ENCODE measurements around the gene ATG2A.

The ATG2A gene

GRCh38 chr11:64857485-64857884 lies 59.5 kb downstream of the ATG2A start:
- Histone ChIP-seq H3K9me3 (ENCODE audit: control insufficient read depth in 2 of 2, low read length in 2 of 2) (no peaks in the 10 kb centered on the region), H3K9ac (ENCODE audit: low read depth in 1 of 2, low read length in 2 of 2) (no peak overlapping the region), H3K27ac (ENCODE audit: low read depth in 2 of 2, low read length in 2 of 2) (peak overlapping the region in 1 of 2 donors; percentile 48), H3K36me3 (ENCODE audit: control insufficient read depth in 2 of 2, insufficient read depth in 2 of 2, low read length in 2 of 2) (peaks cover 38 to 39% of the 10 kb centered on the region in 2 donors), H3K4me3 (ENCODE audit: low read length in 2 of 2) (no peak overlapping the region), H3K27me3 (ENCODE audit: control insufficient read depth in 2 of 2, insufficient read depth in 2 of 2, low read length in 2 of 2) (no peaks in the 10 kb centered on the region), H3K4me1 (ENCODE audit: control insufficient read depth in 2 of 2, insufficient read depth in 2 of 2, low read length in 2 of 2) (peaks cover 56 to 66% of the 10 kb centered on the region in 2 donors)

- Histone ChIP-seq H3K36me3 (ENCODE audit: control insufficient read depth in 2 of 2, insufficient read depth in 2 of 2, low read length in 2 of 2) (peaks cover 38 to 40% of the 10 kb centered on the region in 2 donors), H3K4me1 (ENCODE audit: control insufficient read depth in 2 of 2, insufficient read depth in 2 of 2, low read length in 2 of 2) (peaks cover 63 to 64% of the 10 kb centered on the region in 2 donors), H3K4me3 (ENCODE audit: low read length in 2 of 2) (no peak overlapping the region)
These were observed 60.4 kb downstream of the ATG2A start for GRCh38 chr11:64856382-64857227.

GRCh38 chr11:64855596-64856304 lies 61.3 kb downstream of the ATG2A start:
- H3K9ac ChIP-seq (ENCODE audit: low read depth in 1 of 2, low read length in 2 of 2) = peak overlapping the region in 1 of 2 donors; percentile 28
- H3K9me3 ChIP-seq (ENCODE audit: control insufficient read depth in 2 of 2, low read length in 2 of 2) = no peaks in the 10 kb centered on the region
- no peaks in the 10 kb centered on the region for H3K27me3 ChIP-seq (ENCODE audit: control insufficient read depth in 2 of 2, insufficient read depth in 2 of 2, low read length in 2 of 2)
- H3K27ac ChIP-seq (ENCODE audit: low read depth in 2 of 2, low read length in 2 of 2) = peak overlapping the region; percentile 72 to 77
- H3K4me3 ChIP-seq (ENCODE audit: low read length in 2 of 2) = no peak overlapping the region
- peaks cover 38 to 40% of the 10 kb centered on the region in 2 donors for H3K36me3 ChIP-seq (ENCODE audit: control insufficient read depth in 2 of 2, insufficient read depth in 2 of 2, low read length in 2 of 2)
- H3K4me1 ChIP-seq (ENCODE audit: control insufficient read depth in 2 of 2, insufficient read depth in 2 of 2, low read length in 2 of 2) = peaks cover 64 to 67% of the 10 kb centered on the region in 2 donors

More at GRCh38 chr11:64856382-64857227, 60.4 kb downstream of the ATG2A start:
- H3K27ac ChIP-seq (ENCODE audit: low read depth in 2 of 2, low read length in 2 of 2) = peak overlapping the region; percentile 72 to 77
- H3K9ac ChIP-seq (ENCODE audit: low read depth in 1 of 2, low read length in 2 of 2) = peak overlapping the region in 1 of 2 donors; percentile 6
- no peaks in the 10 kb centered on the region for H3K9me3 ChIP-seq (ENCODE audit: control insufficient read depth in 2 of 2, low read length in 2 of 2)
- H3K27me3 ChIP-seq (ENCODE audit: control insufficient read depth in 2 of 2, insufficient read depth in 2 of 2, low read length in 2 of 2) = no peaks in the 10 kb centered on the region

- Histone ChIP-seq H3K9ac (ENCODE audit: low read depth in 1 of 2, low read length in 2 of 2) (peak overlapping the region; percentile 32 to 52), H3K9me3 (ENCODE audit: control insufficient read depth in 2 of 2, low read length in 2 of 2) (no peaks in the 10 kb centered on the region), H3K27ac (ENCODE audit: low read depth in 2 of 2, low read length in 2 of 2) (peak overlapping the region; percentile 72 to 77), H3K27me3 (ENCODE audit: control insufficient read depth in 2 of 2, insufficient read depth in 2 of 2, low read length in 2 of 2) (no peaks in the 10 kb centered on the region), H3K4me1 (ENCODE audit: control insufficient read depth in 2 of 2, insufficient read depth in 2 of 2, low read length in 2 of 2) (peaks cover 61 to 67% of the 10 kb centered on the region in 2 donors), H3K36me3 (ENCODE audit: control insufficient read depth in 2 of 2, insufficient read depth in 2 of 2, low read length in 2 of 2) (peaks cover 36 to 37% of the 10 kb centered on the region in 2 donors), H3K4me3 (ENCODE audit: low read length in 2 of 2) (peak overlapping the region; percentile 6 to 13)
These were observed 62.2 kb downstream of the ATG2A start for GRCh38 chr11:64854534-64855502.

GRCh38 chr11:64854157-64854533 lies 62.9 kb downstream of the ATG2A start:
- H3K9ac ChIP-seq (ENCODE audit: low read depth in 1 of 2, low read length in 2 of 2) = peak overlapping the region in 1 of 2 donors; percentile 52
- H3K27ac ChIP-seq (ENCODE audit: low read depth in 2 of 2, low read length in 2 of 2) = peak overlapping the region; percentile 72 to 77
- H3K27me3 ChIP-seq (ENCODE audit: control insufficient read depth in 2 of 2, insufficient read depth in 2 of 2, low read length in 2 of 2) = no peaks in the 10 kb centered on the region
- H3K4me1 ChIP-seq (ENCODE audit: control insufficient read depth in 2 of 2, insufficient read depth in 2 of 2, low read length in 2 of 2) = peaks cover 64 to 70% of the 10 kb centered on the region in 2 donors
- H3K4me3 ChIP-seq (ENCODE audit: low read length in 2 of 2) = peak overlapping the region in 1 of 2 donors; percentile 6
- peaks cover 31 to 32% of the 10 kb centered on the region in 2 donors for H3K36me3 ChIP-seq (ENCODE audit: control insufficient read depth in 2 of 2, insufficient read depth in 2 of 2, low read length in 2 of 2)
- no peaks in the 10 kb centered on the region for H3K9me3 ChIP-seq (ENCODE audit: control insufficient read depth in 2 of 2, low read length in 2 of 2)

- H3K36me3 ChIP-seq (ENCODE audit: control insufficient read depth in 2 of 2, insufficient read depth in 2 of 2, low read length in 2 of 2) = peaks cover 28 to 30% of the 10 kb centered on the region in 2 donors
These were observed 63.3 kb downstream of the ATG2A start for GRCh38 chr11:64853709-64854108.

GRCh38 chr11:64852804-64853509 lies 64.1 kb downstream of the ATG2A start:
- Histone ChIP-seq H3K9ac (ENCODE audit: low read depth in 1 of 2, low read length in 2 of 2) (peak overlapping the region in 1 of 2 donors; percentile 39), H3K36me3 (ENCODE audit: control insufficient read depth in 2 of 2, insufficient read depth in 2 of 2, low read length in 2 of 2) (peaks cover 24 to 27% of the 10 kb centered on the region in 2 donors), H3K27ac (ENCODE audit: low read depth in 2 of 2, low read length in 2 of 2) (peak overlapping the region; percentile 67 to 77), H3K4me3 (ENCODE audit: low read length in 2 of 2) (no peak overlapping the region), H3K4me1 (ENCODE audit: control insufficient read depth in 2 of 2, insufficient read depth in 2 of 2, low read length in 2 of 2) (peaks cover 71 to 73% of the 10 kb centered on the region in 2 donors), H3K9me3 (ENCODE audit: control insufficient read depth in 2 of 2, low read length in 2 of 2) (no peaks in the 10 kb centered on the region), H3K27me3 (ENCODE audit: control insufficient read depth in 2 of 2, insufficient read depth in 2 of 2, low read length in 2 of 2) (no peaks in the 10 kb centered on the region)

More at GRCh38 chr11:64853709-64854108, 63.3 kb downstream of the ATG2A start:
- Histone ChIP-seq H3K27me3 (ENCODE audit: control insufficient read depth in 2 of 2, insufficient read depth in 2 of 2, low read length in 2 of 2) (no peaks in the 10 kb centered on the region), H3K9me3 (ENCODE audit: control insufficient read depth in 2 of 2, low read length in 2 of 2) (no peaks in the 10 kb centered on the region), H3K4me3 (ENCODE audit: low read length in 2 of 2) (no peak overlapping the region), H3K27ac (ENCODE audit: low read depth in 2 of 2, low read length in 2 of 2) (peak overlapping the region in 1 of 2 donors; percentile 77), H3K9ac (ENCODE audit: low read depth in 1 of 2, low read length in 2 of 2) (no peak overlapping the region), H3K4me1 (ENCODE audit: control insufficient read depth in 2 of 2, insufficient read depth in 2 of 2, low read length in 2 of 2) (peaks cover 66 to 70% of the 10 kb centered on the region in 2 donors)

GRCh38 chr11:64851831-64852351 lies 65.1 kb downstream of the ATG2A start:
- peak overlapping the region; percentile 67 to 77 for H3K27ac ChIP-seq (ENCODE audit: low read depth in 2 of 2, low read length in 2 of 2)

More at GRCh38 chr11:64851831-64852351, 65.1 kb downstream of the ATG2A start:
- H3K9ac ChIP-seq (ENCODE audit: low read depth in 1 of 2, low read length in 2 of 2) = peak overlapping the region; percentile 3 to 39
- H3K9me3 ChIP-seq (ENCODE audit: control insufficient read depth in 2 of 2, low read length in 2 of 2) = no peaks in the 10 kb centered on the region
- no peak overlapping the region for H3K4me3 ChIP-seq (ENCODE audit: low read length in 2 of 2)
- H3K27me3 ChIP-seq (ENCODE audit: control insufficient read depth in 2 of 2, insufficient read depth in 2 of 2, low read length in 2 of 2) = no peaks in the 10 kb centered on the region
- peaks cover 73 to 83% of the 10 kb centered on the region in 2 donors for H3K4me1 ChIP-seq (ENCODE audit: control insufficient read depth in 2 of 2, insufficient read depth in 2 of 2, low read length in 2 of 2)
- peaks cover 20 to 22% of the 10 kb centered on the region in 2 donors for H3K36me3 ChIP-seq (ENCODE audit: control insufficient read depth in 2 of 2, insufficient read depth in 2 of 2, low read length in 2 of 2)

All from mucosa of rectum (tissue), 2 donors.